ENCODE measurements around the gene MRPL27. TPM values are rescaled to one million over a fixed set of nuclear protein-coding genes. Genes with fewer than 3 reads are reported as not detected.

MRPL27 gene
- total and polyA plus RNA-seq, 4 donors = 34.8 to 103 (median 62.9) TPM

DNA sequence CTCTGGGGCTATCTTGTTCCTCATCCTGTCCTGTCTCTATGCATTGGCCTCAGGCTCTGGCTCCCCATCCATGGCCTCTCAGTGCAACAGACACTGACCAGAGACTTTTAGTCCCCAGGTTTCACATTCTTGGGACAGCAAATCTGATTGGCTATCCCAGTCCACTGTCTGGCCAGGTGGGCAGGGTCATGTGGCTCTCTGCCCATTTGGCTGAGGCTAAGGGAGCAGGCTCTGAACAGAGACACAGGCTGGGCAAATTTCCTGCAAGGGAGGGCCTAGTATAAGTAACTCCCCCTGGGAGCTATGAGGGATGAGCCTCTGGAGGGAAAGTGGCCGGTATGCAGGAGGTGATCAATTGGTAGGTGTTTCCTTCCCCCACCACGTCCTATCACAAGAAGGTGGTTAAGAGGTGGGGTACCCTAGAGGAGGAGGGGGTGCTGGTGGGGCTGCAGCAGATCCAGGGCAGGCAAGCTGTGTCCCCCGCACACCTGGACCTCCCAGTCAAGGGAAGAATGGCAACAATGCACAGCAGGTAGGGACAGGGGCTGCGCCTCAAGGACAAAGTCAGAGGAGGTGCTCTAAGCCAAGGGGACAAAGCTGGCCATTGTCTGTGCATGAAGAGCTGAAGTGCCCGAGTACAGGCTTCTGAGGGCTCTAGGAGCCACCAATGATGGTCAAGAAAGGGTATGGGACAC lies 13.8 kb downstream of the MRPL27 start:
- Histone ChIP-seq H3K36me3 (ENCODE audit: control insufficient read depth in 1 of 2, insufficient read depth in 2 of 2, low read length in 1 of 2) (peaks cover 0 to 6% of the 10 kb centered on the region in 2 donors), H3K4me3 (ENCODE audit: low read length in 2 of 2) (no peak overlapping the region), H3K9me3 (ENCODE audit: control insufficient read depth, low read length) (no peaks in the 10 kb centered on the region), H3K27me3 (ENCODE audit: control insufficient read depth in 1 of 2, insufficient read depth in 2 of 2, low read length in 1 of 2) (no peaks in the 10 kb centered on the region), H3K27ac (ENCODE audit: low read depth in 1 of 2, low read length in 2 of 2) (no peak overlapping the region), H3K4me1 (ENCODE audit: control insufficient read depth in 1 of 2, insufficient read depth in 2 of 2, low read length in 2 of 2) (no peaks in the 10 kb centered on the region)
- DNase-seq = peak in 1 of 2 donors; percentile 53
- no peak for ATAC-seq (ENCODE audit: low FRiP score)
- intact Hi-C loops (cut with DNase I) = no loop called here
- WGBS, 2 donors = 75 to 80% methylated on average over 5 of the region's 5 CpGs

DNA sequence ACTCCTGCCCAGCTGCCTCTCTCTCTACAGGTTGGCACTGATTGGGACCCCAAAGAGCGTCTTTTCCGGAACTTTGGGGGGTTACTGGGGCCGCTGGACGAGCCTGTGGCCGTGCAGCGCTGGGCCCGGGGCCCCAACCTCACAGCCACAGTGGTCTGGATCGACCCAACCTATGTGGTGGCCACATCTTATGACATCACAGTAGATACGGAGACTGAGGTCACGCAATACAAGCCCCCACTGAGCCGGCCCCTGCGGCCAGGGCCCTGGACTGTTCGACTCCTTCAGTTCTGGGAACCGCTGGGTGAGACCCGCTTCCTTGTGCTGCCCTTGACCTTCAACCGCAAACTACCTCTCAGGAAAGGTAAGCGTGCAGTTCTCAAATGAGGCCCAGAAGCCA lies 14.8 kb downstream of the MRPL27 start:
- H3K27ac ChIP-seq (ENCODE audit: low read depth in 1 of 2, low read length in 2 of 2) = no peak overlapping the region
- 95 to 96% methylated on average over 17 of the region's 17 CpGs for WGBS, 2 donors
- no peak overlapping the region for H3K4me3 ChIP-seq (ENCODE audit: low read length in 2 of 2)
- ATAC-seq (ENCODE audit: low FRiP score) = no peak
- no peaks in the 10 kb centered on the region for H3K9me3 ChIP-seq (ENCODE audit: control insufficient read depth, low read length)
- no peaks in the 10 kb centered on the region for H3K27me3 ChIP-seq (ENCODE audit: control insufficient read depth in 1 of 2, insufficient read depth in 2 of 2, low read length in 1 of 2)
- intact Hi-C loops (cut with DNase I) = no loop called here
- peak in 1 of 2 donors; percentile 73 for DNase-seq
- peaks cover 0 to 6% of the 10 kb centered on the region in 2 donors for H3K36me3 ChIP-seq (ENCODE audit: control insufficient read depth in 1 of 2, insufficient read depth in 2 of 2, low read length in 1 of 2)
- H3K4me1 ChIP-seq (ENCODE audit: control insufficient read depth in 1 of 2, insufficient read depth in 2 of 2, low read length in 2 of 2) = no peaks in the 10 kb centered on the region

DNA sequence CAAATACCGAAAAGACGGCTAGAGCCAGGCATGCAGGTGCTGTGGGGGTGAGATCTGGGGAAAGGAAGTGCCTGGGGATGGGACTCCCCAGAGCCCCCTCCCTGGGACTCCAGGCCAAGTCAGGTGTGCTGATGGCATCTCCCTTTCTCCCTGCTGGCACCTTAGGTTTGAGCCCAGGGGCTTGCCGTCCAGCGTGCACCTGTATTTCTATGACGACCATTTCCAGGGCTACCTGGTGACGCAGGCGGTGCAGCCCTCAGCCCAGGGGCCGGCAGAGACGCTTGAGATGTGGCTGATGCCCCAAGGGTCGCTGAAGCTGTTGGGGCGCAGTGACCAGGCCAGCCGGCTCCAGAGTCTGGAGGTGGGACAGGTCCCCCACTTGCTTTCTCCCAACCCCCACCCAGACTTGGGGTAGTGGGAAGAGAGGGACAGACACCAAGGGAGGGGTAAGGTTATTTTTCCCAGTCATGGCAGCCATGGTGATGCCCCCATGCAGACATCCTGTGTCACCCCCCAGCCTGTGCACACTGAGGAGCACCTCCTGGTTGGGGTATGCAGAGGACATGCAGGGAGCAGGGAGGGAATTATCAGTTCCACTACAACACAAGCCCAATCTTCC lies 16.0 kb downstream of the MRPL27 start:
- no peaks in the 10 kb centered on the region for H3K27me3 ChIP-seq (ENCODE audit: control insufficient read depth in 1 of 2, insufficient read depth in 2 of 2, low read length in 1 of 2)
- peaks cover 0 to 6% of the 10 kb centered on the region in 2 donors for H3K36me3 ChIP-seq (ENCODE audit: control insufficient read depth in 1 of 2, insufficient read depth in 2 of 2, low read length in 1 of 2)
- no peaks in the 10 kb centered on the region for H3K4me1 ChIP-seq (ENCODE audit: control insufficient read depth in 1 of 2, insufficient read depth in 2 of 2, low read length in 2 of 2)
- ATAC-seq (ENCODE audit: low FRiP score) = no peak
- intact Hi-C loops (cut with DNase I) = no loop called here
- WGBS, 2 donors = 94 to 96% methylated on average over 12 of the region's 12 CpGs
- no peak overlapping the region for H3K27ac ChIP-seq (ENCODE audit: low read depth in 1 of 2, low read length in 2 of 2)
- no peaks in the 10 kb centered on the region for H3K9me3 ChIP-seq (ENCODE audit: control insufficient read depth, low read length)
- peak in 1 of 2 donors; percentile 70 for DNase-seq
- H3K4me3 ChIP-seq (ENCODE audit: low read length in 2 of 2) = no peak overlapping the region

DNA sequence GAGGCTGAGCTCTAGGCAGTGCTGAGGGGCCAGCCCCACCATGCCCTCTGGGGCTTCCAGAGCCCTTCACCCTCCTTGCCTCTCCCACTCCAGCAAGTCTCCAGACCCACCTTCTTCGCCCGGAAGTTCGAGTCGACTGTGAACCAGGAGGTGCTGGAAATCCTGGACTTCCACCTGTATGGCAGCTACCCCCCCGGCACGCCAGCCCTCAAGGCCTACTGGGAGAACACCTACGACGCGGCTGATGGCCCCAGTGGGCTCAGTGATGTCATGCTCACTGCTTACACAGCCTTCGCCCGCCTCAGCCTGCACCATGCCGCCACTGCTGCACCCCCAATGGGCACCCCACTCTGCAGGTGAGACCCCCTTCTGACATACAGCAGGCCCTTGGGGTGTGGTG lies 16.6 kb downstream of the MRPL27 start:
- no peaks in the 10 kb centered on the region for H3K27me3 ChIP-seq (ENCODE audit: control insufficient read depth in 1 of 2, insufficient read depth in 2 of 2, low read length in 1 of 2)
- no peaks in the 10 kb centered on the region for H3K4me1 ChIP-seq (ENCODE audit: control insufficient read depth in 1 of 2, insufficient read depth in 2 of 2, low read length in 2 of 2)
- no peaks in the 10 kb centered on the region for H3K9me3 ChIP-seq (ENCODE audit: control insufficient read depth, low read length)
- DNase-seq (peak in 1 of 2 donors; percentile 76), ATAC-seq (ENCODE audit: low FRiP score) (no peak)
- no peak overlapping the region for H3K4me3 ChIP-seq (ENCODE audit: low read length in 2 of 2)
- WGBS, 2 donors = 91% methylated on average over 11 to 12 of the region's 12 CpGs
- H3K27ac ChIP-seq (ENCODE audit: low read depth in 1 of 2, low read length in 2 of 2) = no peak overlapping the region
- intact Hi-C loops (cut with DNase I) = no loop called here
- peaks cover 0 to 6% of the 10 kb centered on the region in 2 donors for H3K36me3 ChIP-seq (ENCODE audit: control insufficient read depth in 1 of 2, insufficient read depth in 2 of 2, low read length in 1 of 2)

DNA sequence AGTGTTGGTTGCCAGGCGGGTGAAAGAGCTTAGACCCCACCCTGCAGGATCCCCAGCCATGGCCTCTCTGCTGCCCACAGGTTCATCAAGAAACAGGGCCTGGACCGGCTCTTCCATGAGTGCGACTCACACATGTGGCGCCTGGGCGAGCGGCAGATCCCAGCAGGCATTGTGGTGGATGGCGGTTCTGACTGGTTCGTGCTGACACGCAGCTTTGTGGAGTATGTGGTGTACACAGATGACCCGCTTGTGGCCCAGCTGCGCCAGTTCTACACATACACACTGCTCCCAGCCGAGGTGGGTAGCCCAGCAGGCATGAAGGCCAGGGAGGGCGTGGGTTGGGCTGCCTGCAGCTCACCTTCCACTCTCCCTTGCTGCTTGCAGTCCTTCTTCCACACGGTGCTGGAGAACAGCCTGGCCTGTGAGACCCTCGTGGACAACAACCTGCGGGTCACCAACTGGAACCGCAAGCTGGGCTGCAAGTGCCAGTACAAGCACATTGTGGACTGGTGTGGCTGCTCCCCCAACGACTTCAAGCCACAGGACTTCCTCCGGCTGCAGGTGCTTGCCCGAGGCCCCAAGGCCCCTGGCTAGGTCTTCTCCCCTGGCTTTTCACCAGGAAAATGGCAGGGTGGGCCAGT lies 17.2 kb downstream of the MRPL27 start:
- no peak overlapping the region for H3K27ac ChIP-seq (ENCODE audit: low read depth in 1 of 2, low read length in 2 of 2)
- H3K4me3 ChIP-seq (ENCODE audit: low read length in 2 of 2) = no peak overlapping the region
- 89 to 91% methylated on average over 20 of the region's 20 CpGs for WGBS, 2 donors
- peaks cover 0 to 6% of the 10 kb centered on the region in 2 donors for H3K36me3 ChIP-seq (ENCODE audit: control insufficient read depth in 1 of 2, insufficient read depth in 2 of 2, low read length in 1 of 2)
- no peaks in the 10 kb centered on the region for H3K9me3 ChIP-seq (ENCODE audit: control insufficient read depth, low read length)
- intact Hi-C loops (cut with DNase I) = no loop called here
- H3K4me1 ChIP-seq (ENCODE audit: control insufficient read depth in 1 of 2, insufficient read depth in 2 of 2, low read length in 2 of 2) = no peaks in the 10 kb centered on the region
- DNase-seq = peak in 1 of 2 donors; percentile 72
- H3K27me3 ChIP-seq (ENCODE audit: control insufficient read depth in 1 of 2, insufficient read depth in 2 of 2, low read length in 1 of 2) = no peaks in the 10 kb centered on the region
- ATAC-seq (ENCODE audit: low FRiP score) = no peak

DNA sequence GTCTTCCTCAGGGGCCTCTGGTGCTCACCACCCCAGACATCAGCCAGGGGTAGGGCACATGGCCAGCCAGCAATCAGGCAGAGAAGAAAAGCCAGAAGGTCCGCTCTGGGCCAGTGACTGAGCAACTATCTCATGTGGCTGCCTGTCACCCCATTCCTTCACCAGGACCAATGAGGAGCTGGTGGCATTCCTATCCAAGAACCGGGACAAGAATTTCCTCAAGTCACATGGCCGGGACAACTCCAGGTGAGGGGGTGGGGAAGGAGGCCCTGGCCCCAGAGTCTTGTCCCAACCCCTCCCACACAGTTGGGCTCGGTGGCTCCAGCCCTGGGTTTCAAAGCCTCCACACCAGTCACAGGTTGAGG lies 17.7 kb downstream of the MRPL27 start:
- ATAC-seq (ENCODE audit: low FRiP score) (no peak), DNase-seq (peak in 1 of 2 donors; percentile 55)
- Histone ChIP-seq H3K9me3 (ENCODE audit: control insufficient read depth, low read length) (no peaks in the 10 kb centered on the region), H3K36me3 (ENCODE audit: control insufficient read depth in 1 of 2, insufficient read depth in 2 of 2, low read length in 1 of 2) (peaks cover 0 to 6% of the 10 kb centered on the region in 2 donors), H3K4me1 (ENCODE audit: control insufficient read depth in 1 of 2, insufficient read depth in 2 of 2, low read length in 2 of 2) (no peaks in the 10 kb centered on the region), H3K4me3 (ENCODE audit: low read length in 2 of 2) (no peak overlapping the region), H3K27me3 (ENCODE audit: control insufficient read depth in 1 of 2, insufficient read depth in 2 of 2, low read length in 1 of 2) (no peaks in the 10 kb centered on the region), H3K27ac (ENCODE audit: low read depth in 1 of 2, low read length in 2 of 2) (no peak overlapping the region)
- WGBS, 2 donors = 66 to 79% methylated on average over 4 of the region's 4 CpGs
- intact Hi-C loops (cut with DNase I) = no loop called here

DNA sequence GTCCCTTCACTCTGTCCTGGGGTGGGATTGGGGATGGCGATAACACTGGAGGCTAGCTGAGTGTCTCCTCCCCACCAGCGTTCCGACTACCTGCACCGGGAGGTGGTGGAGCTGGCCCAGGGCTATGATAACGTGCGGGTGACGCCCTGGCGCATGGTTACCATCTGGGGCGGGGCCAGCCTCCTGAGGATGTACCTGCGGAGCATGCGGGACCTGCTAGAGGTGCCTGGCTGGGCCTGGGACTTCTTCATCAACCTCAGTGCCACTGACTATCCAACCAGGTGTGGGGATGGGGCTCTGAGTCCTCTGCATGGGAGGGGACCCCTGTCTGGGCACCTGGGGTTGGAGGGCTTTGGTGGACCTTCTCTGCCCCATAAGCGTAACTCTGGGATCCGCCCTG lies 18.2 kb downstream of the MRPL27 start:
- no peaks in the 10 kb centered on the region for H3K27me3 ChIP-seq (ENCODE audit: control insufficient read depth in 1 of 2, insufficient read depth in 2 of 2, low read length in 1 of 2)
- 90 to 92% methylated on average over 13 of the region's 13 CpGs for WGBS, 2 donors
- no peak overlapping the region for H3K27ac ChIP-seq (ENCODE audit: low read depth in 1 of 2, low read length in 2 of 2)
- no peaks in the 10 kb centered on the region for H3K4me1 ChIP-seq (ENCODE audit: control insufficient read depth in 1 of 2, insufficient read depth in 2 of 2, low read length in 2 of 2)
- ATAC-seq (ENCODE audit: low FRiP score) = no peak
- DNase-seq = peak in 1 of 2 donors; percentile 69
- H3K36me3 ChIP-seq (ENCODE audit: control insufficient read depth in 1 of 2, insufficient read depth in 2 of 2, low read length in 1 of 2) = peaks cover 0 to 6% of the 10 kb centered on the region in 2 donors
- H3K9me3 ChIP-seq (ENCODE audit: control insufficient read depth, low read length) = no peaks in the 10 kb centered on the region
- no peak overlapping the region for H3K4me3 ChIP-seq (ENCODE audit: low read length in 2 of 2)
- intact Hi-C loops (cut with DNase I) = no loop called here

DNA sequence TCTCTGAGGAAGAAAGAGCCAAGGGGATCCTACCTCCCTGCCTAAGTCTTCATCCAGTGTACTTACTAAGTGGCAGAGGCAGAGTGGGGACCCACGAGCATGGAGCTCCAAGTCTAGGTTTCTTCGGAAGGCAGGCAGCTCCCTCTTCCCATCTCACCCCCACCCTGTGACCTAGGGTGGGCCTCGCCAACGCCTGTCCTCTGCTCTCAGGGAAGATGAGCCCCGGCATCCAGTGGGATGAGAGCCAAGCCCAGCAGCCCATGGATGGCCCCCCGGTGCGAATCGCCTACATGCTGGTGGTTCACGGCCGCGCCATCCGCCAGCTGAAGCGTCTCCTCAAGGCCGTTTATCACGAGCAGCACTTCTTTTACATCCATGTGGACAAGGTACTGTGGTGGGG lies 18.8 kb downstream of the MRPL27 start:
- peaks cover 0 to 6% of the 10 kb centered on the region in 2 donors for H3K36me3 ChIP-seq (ENCODE audit: control insufficient read depth in 1 of 2, insufficient read depth in 2 of 2, low read length in 1 of 2)
- intact Hi-C loops (cut with DNase I) = no loop called here
- no peaks in the 10 kb centered on the region for H3K27me3 ChIP-seq (ENCODE audit: control insufficient read depth in 1 of 2, insufficient read depth in 2 of 2, low read length in 1 of 2)
- H3K27ac ChIP-seq (ENCODE audit: low read depth in 1 of 2, low read length in 2 of 2) = no peak overlapping the region
- H3K4me1 ChIP-seq (ENCODE audit: control insufficient read depth in 1 of 2, insufficient read depth in 2 of 2, low read length in 2 of 2) = no peaks in the 10 kb centered on the region
- ATAC-seq (ENCODE audit: low FRiP score) = no peak
- WGBS, 2 donors = 92% methylated on average over 15 of the region's 15 CpGs
- DNase-seq = peak in 1 of 2 donors; percentile 64
- H3K4me3 ChIP-seq (ENCODE audit: low read length in 2 of 2) = no peak overlapping the region
- H3K9me3 ChIP-seq (ENCODE audit: control insufficient read depth, low read length) = no peaks in the 10 kb centered on the region

Data from aorta (tissue), 5 donors.